Measurements from ENCODE around the gene ZNF534.
"Not testable (repeated sequence)": the region's sequence is repeated elsewhere in the genome, so short reads cannot be mapped to it uniquely, and the experiment has no call there.

Gene ZNF534

GRCh38 chr19:52498571-52498970 is 69.6 kb downstream of the ZNF534 start:
- no peak for DNase-seq (ENCODE audit: low spot score)

DNA sequence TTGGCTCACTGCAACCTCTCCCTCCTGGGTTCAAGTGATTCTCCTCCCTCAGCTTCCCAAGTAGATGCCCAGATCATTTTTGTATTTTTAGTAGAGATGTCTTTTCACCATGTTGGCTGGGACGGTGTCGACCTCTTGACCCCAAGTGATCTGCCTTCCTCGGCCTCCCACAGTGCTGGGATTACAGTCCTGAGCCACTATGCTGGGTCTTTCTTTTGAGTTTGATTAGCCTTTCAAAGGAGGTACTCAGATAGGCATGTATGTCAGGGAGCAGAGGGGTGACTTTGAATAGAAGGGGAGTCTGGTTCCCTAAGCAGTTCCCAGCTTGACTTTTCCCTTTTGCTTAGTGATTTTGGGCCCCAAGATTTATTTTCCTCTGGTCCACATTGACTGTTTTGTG is 71.5 kb downstream of the ZNF534 start:
- DNase-seq (ENCODE audit: low spot score), result not testable (repeated sequence)

DNA sequence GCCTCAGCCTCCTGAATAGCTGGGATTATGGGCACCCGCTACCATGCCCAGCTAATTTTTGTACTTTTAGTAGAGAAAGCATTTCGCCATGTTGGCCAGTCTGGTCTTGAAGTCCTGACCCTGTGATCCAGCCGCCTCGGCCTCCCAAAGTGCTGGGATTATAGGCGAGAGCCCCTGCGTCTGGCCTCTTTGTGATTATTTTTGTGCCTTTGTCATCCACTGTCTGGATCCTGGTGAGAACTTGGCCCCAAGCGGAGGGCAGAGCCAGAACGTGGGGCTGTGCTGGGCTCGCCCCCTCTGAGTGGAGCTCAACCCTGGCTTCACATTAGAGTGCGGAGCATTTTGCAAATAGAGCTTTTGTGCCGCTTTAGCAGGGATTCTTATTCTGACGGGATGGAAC is 72.0 kb downstream of the ZNF534 start:
- not testable (repeated sequence) for DNase-seq (ENCODE audit: low spot score)

All from activated CD4-positive, alpha-beta T cell treated with anti-CD3 and anti-CD28 coated beads, Interleukin-2, Interleukin-4, amounts not matched to agents 100 ng/mL and 50 ng/mL, durations not matched to agents 16 hours and 8 hours (primary cell).